ENCODE data around the gene HOMEZ.
A peak's percentile ranks its signal among the peaks of the same experiment; 100 is the strongest.
"Not testable (repeated sequence)": the region's sequence is repeated elsewhere in the genome, so short reads cannot be mapped to it uniquely, and the experiment has no call there.

The HOMEZ gene

GRCh38 chr14:23286020-23286901 is at the start of gene HOMEZ:
Gene HOMEZ, minus strand, starts transcription at chr14:23286132. Its CDS starts 180 bp downstream, at chr14:23285952.
- DNase-seq: peak; percentile 96 to 97

- DNase-seq: no peak
Measured at GRCh38 chr14:23335623-23336022, 49.7 kb upstream of the HOMEZ start.

GRCh38 chr14:23327947-23328744 is 42.2 kb upstream of the HOMEZ start:
- peak; percentile 57 to 64 for DNase-seq

- no peak for DNase-seq
Measured at GRCh38 chr14:23326491-23327332, 40.8 kb upstream of the HOMEZ start.

- DNase-seq: not testable (repeated sequence)
Measured at GRCh38 chr14:23325746-23326145, 39.8 kb upstream of the HOMEZ start.

GRCh38 chr14:23324993-23325392 is 39.1 kb upstream of the HOMEZ start:
- DNase-seq: no peak

- DNase-seq: no peak
Measured at GRCh38 chr14:23324455-23324846, 38.5 kb upstream of the HOMEZ start.

GRCh38 chr14:23323838-23324454 is 38.0 kb upstream of the HOMEZ start:
- no peak for DNase-seq

GRCh38 chr14:23322568-23323517 is 36.9 kb upstream of the HOMEZ start:
- DNase-seq: no peak

GRCh38 chr14:23321572-23322547 is 35.9 kb upstream of the HOMEZ start:
- peak; percentile 60 to 63 for DNase-seq

GRCh38 chr14:23320584-23321571 is 34.9 kb upstream of the HOMEZ start, which contains the start of gene PABPN1:
Gene PABPN1, plus strand, starts transcription at chr14:23321457. Its CDS starts 13 bp downstream, at chr14:23321470.
- peak; percentile 89 to 94 for DNase-seq

GRCh38 chr14:23319746-23320583 is 34.0 kb upstream of the HOMEZ start:
- DNase-seq: no peak

- DNase-seq: no peak
Measured at GRCh38 chr14:23316300-23316699, 30.4 kb upstream of the HOMEZ start.

GRCh38 chr14:23310546-23310945 is 24.6 kb upstream of the HOMEZ start:
- no peak for DNase-seq

- DNase-seq: no peak
Measured at GRCh38 chr14:23308721-23309445, 23.0 kb upstream of the HOMEZ start.

- no peak for DNase-seq
Measured at GRCh38 chr14:23307687-23308644, 22.0 kb upstream of the HOMEZ start.

Data from stimulated activated CD4-positive, alpha-beta T cell treated with anti-CD3 and anti-CD28 coated beads, Interleukin-2, amount 100 ng/mL, for 48 hours (primary cell).